GM23338 (cell line): Measurements from ENCODE around the gene TMEM178B.

ENCODE experiments used
- CTCF ChIP-seq, 2 experiments: fragments of 200-600 bp in 1 of 2; sonication (generic) in 1 of 2; conservative IDR thresholded peaks; 2 replicates each; pipeline versions ENCODE4 v1.5.1 to v1.6.1; 2016 to 2017; ENCODE audit warnings: antibody characterized with exemption in 2 of 2, low read depth in 2 of 2, mild to moderate bottlenecking in 2 of 2, moderate library complexity in 1 of 2
- EZH2 ChIP-seq: fragments of 200-600 bp; sonication (generic); IDR thresholded peaks from one replicate; pipeline ENCODE4 v1.8.0; 2017; ENCODE audit warnings: antibody characterized with exemption, mild to moderate bottlenecking, low read depth; ENCODE audit not compliant: unreplicated experiment
- EZH2phosphoT487 ChIP-seq: fragments of 200-600 bp; sonication (generic); IDR thresholded peaks from one replicate; pipeline ENCODE4 v1.8.1; 2018; ENCODE audit warnings: antibody characterized with exemption; ENCODE audit not compliant: unreplicated experiment
- JUNB ChIP-seq: IDR thresholded peaks from one replicate; pipeline ENCODE4 v1.6.1; 2016; ENCODE audit warnings: antibody characterized with exemption; ENCODE audit not compliant: unreplicated experiment
- POLR2AphosphoS5 ChIP-seq: IDR thresholded peaks from 2 replicates; pipeline ENCODE4 v1.6.1; 2016; ENCODE audit warnings: antibody characterized with exemption, low read depth
- REST ChIP-seq: IDR thresholded peaks from one replicate; pipeline ENCODE4 v1.6.1; 2018; ENCODE audit warnings: antibody characterized with exemption; ENCODE audit not compliant: unreplicated experiment
- STAT1 ChIP-seq: IDR thresholded peaks from one replicate; pipeline ENCODE4 v1.6.1; 2016; ENCODE audit warnings: antibody characterized with exemption; ENCODE audit not compliant: unreplicated experiment
- ZNF331 ChIP-seq: fragments of 250-450 bp; sonication (Bioruptor Pico); IDR thresholded peaks from 2 replicates; pipeline ENCODE4 v1.5.0; 2020; ENCODE audit warnings: low read depth, mild to moderate bottlenecking, moderate library complexity

- TF ChIP-seq EZH2 (no peak), ZNF331 (CRISPR knock-in tag) (no peak), CTCF (conservative IDR thresholded peaks at IDR 0.05; ENCODE audit: low read depth in 2 of 2) (no peak), POLR2AphosphoS5 (no peak), EZH2phosphoT487 (no peak), REST (no peak), STAT1 (no peak), JUNB (no peak)
Observed at GRCh38 chr7:141464551-141464950, 390.7 kb downstream of the TMEM178B start.
